ENCODE results near the gene ZSWIM5.
A peak's percentile ranks its signal among the peaks of the same experiment; 100 is the strongest.

Gene ZSWIM5

GRCh38 chr1:45123358-45123757, 83.0 kb downstream of the ZSWIM5 start:
- Histone ChIP-seq H3K36me3 (ENCODE audit: control insufficient read depth in 2 of 2, insufficient read depth in 1 of 2, low read length in 2 of 2) (no peaks in the 10 kb centered on the region), H3K4me1 (ENCODE audit: control insufficient read depth, insufficient read depth, low read length) (no peaks in the 10 kb centered on the region), H3K27ac (ENCODE audit: extremely low read depth, low read depth, low read length) (no peak overlapping the region), H3K4me3 (ENCODE audit: low read depth, low read length) (no peak overlapping the region), H3K9me3 (ENCODE audit: control insufficient read depth, insufficient read depth, low read depth, low read length) (no peaks in the 10 kb centered on the region)
- TF ChIP-seq ZNF558 (tag by site-specific recombination; IDR thresholded peaks at IDR 0.05) (peak; percentile 79; the same call in 1 of the 2 replicates), REST (tag by site-specific recombination; IDR thresholded peaks at IDR 0.05) (no peak), ZBTB1 (tag by site-specific recombination; IDR thresholded peaks at IDR 0.05) (no peak)
- CTCF ChIA-PET, result no interaction called here
- POLR2A ChIA-PET, result no interaction called here

GRCh38 chr1:45122724-45123123, 83.7 kb downstream of the ZSWIM5 start:
- ChIA-PET CTCF (no interaction called here), POLR2A (no interaction called here)
- TF ChIP-seq ZNF501 (tag by site-specific recombination; IDR thresholded peaks at IDR 0.05) (no peak), ZBTB20 (tag by site-specific recombination; IDR thresholded peaks at IDR 0.05) (no peak), ZNF133 (tag by site-specific recombination; IDR thresholded peaks at IDR 0.05) (no peak), ZNF140 (tag by site-specific recombination; IDR thresholded peaks at IDR 0.05) (no peak), PRDM1 (tag by site-specific recombination; IDR thresholded peaks at IDR 0.05) (no peak), ZNF280D (tag by site-specific recombination; IDR thresholded peaks at IDR 0.05) (no peak), ZNF335 (tag by site-specific recombination; conservative IDR thresholded peaks at IDR 0.05) (no peak), ZNF518A (tag by site-specific recombination; conservative IDR thresholded peaks at IDR 0.05; ENCODE audit: low read depth) (no peak), ZNF610 (tag by site-specific recombination; IDR thresholded peaks at IDR 0.05; ENCODE audit: borderline replicate concordance) (no peak), MYNN (tag by site-specific recombination; IDR thresholded peaks at IDR 0.05; ENCODE audit: borderline replicate concordance) (no peak), ZBTB49 (tag by site-specific recombination; IDR thresholded peaks at IDR 0.05; ENCODE audit: low read depth) (no peak), ZNF785 (tag by site-specific recombination; IDR thresholded peaks at IDR 0.05) (no peak), YY2 (tag by site-specific recombination; IDR thresholded peaks at IDR 0.05) (no peak), KLF8 (tag by site-specific recombination; IDR thresholded peaks at IDR 0.05) (no peak)

More at GRCh38 chr1:45122724-45123123, 83.7 kb downstream of the ZSWIM5 start:
- Histone ChIP-seq H3K4me1 (ENCODE audit: control insufficient read depth, insufficient read depth, low read length) (no peaks in the 10 kb centered on the region), H3K4me3 (ENCODE audit: low read depth, low read length) (no peak overlapping the region), H3K9me3 (ENCODE audit: control insufficient read depth, insufficient read depth, low read depth, low read length) (no peaks in the 10 kb centered on the region), H3K36me3 (ENCODE audit: control insufficient read depth in 2 of 2, insufficient read depth in 1 of 2, low read length in 2 of 2) (no peaks in the 10 kb centered on the region), H3K27ac (ENCODE audit: extremely low read depth, low read depth, low read length) (no peak overlapping the region)

All from HEK293 (cell line).